GM23338 (cell line): ENCODE measurements around the gene ZNF775. TPM values are rescaled to one million over a fixed set of nuclear protein-coding genes. Genes with fewer than 3 reads are reported as not detected.

Experiments used
- ATAC-seq: fragments of 200-7000 bp; cut with Tn5 transposase; 3 replicates; pipeline ENCODE4 v1.9.1; 2020
- DNase-seq: peaks from one replicate; pipeline ENCODE4 v3.0.0-alpha.2; 2015; ENCODE audit warnings: low spot score
- H2AFZ ChIP-seq: fragments of 200-600 bp; sonication (generic); 2 replicates; pipeline ENCODE4 v1.8.0; 2016; ENCODE audit warnings: antibody characterized with exemption, mild to moderate bottlenecking, moderate library complexity
- H3F3A ChIP-seq: fragments of 200-600 bp; sonication (generic); replicated peaks from 2 replicates; pipeline ENCODE4 v1.8.0; 2017; ENCODE audit warnings: antibody characterized with exemption, mixed run types, low read depth
- H3K27ac ChIP-seq: fragments of 200-600 bp; sonication (generic); 2 replicates; pipeline ENCODE4 v1.6.1; 2016; ENCODE audit warnings: low read depth
- H3K27me3 ChIP-seq: fragments of 200-600 bp; sonication (generic); 2 replicates; pipeline ENCODE4 v1.8.0; 2016; ENCODE audit warnings: mild to moderate bottlenecking, mixed run types, moderate library complexity; ENCODE audit not compliant: insufficient read depth
- H3K36me3 ChIP-seq: fragments of 200-600 bp; sonication (generic); 2 replicates; pipeline ENCODE4 v1.8.0; 2016; ENCODE audit warnings: mild to moderate bottlenecking; ENCODE audit not compliant: insufficient read depth
- H3K4me1 ChIP-seq: fragments of 200-600 bp; sonication (generic); 2 replicates; pipeline ENCODE4 v1.8.0; 2016; ENCODE audit warnings: mild to moderate bottlenecking, moderate library complexity; ENCODE audit not compliant: insufficient read depth
- H3K4me2 ChIP-seq: fragments of 200-600 bp; sonication (generic); 2 replicates; pipeline ENCODE4 v1.7.1; 2017; ENCODE audit warnings: mixed run types
- H3K4me3 ChIP-seq: fragments of 200-600 bp; sonication (generic); 2 replicates; pipeline ENCODE4 v1.6.1; 2016; ENCODE audit warnings: mixed run types
- H3K79me2 ChIP-seq: fragments of 200-600 bp; sonication (generic); replicated peaks from 2 replicates; pipeline ENCODE4 v1.8.0; 2017; ENCODE audit warnings: mild to moderate bottlenecking; ENCODE audit not compliant: insufficient read depth
- H3K9me2 ChIP-seq: fragments of 200-600 bp; sonication (generic); 2 replicates; pipeline ENCODE4 v1.8.0; 2017; ENCODE audit not compliant: insufficient read depth
- H4K20me1 ChIP-seq: fragments of 200-600 bp; sonication (generic); replicated peaks from 2 replicates; pipeline ENCODE4 v1.8.0; 2017; ENCODE audit warnings: mild to moderate bottlenecking; ENCODE audit not compliant: insufficient read depth
- H3K27ac Mint-ChIP-seq: 2 replicates; pipeline ENCODE4 v1.8.0; 2020; ENCODE audit warnings: inconsistent platforms, mild to moderate bottlenecking, moderate library complexity, mixed read lengths
- H3K27me3 Mint-ChIP-seq: 3 replicates; pipeline ENCODE4 v1.8.0; 2022; ENCODE audit warnings: low read depth, mild to moderate bottlenecking, moderate library complexity, mixed read lengths, inconsistent platforms; ENCODE audit not compliant: insufficient read depth, poor library complexity
- H3K36me3 Mint-ChIP-seq: 3 replicates; pipeline ENCODE4 v1.8.0; 2021; ENCODE audit warnings: low read depth, mild to moderate bottlenecking, inconsistent platforms, moderate library complexity, mixed read lengths
- H3K4me1 Mint-ChIP-seq: 3 replicates; pipeline ENCODE4 v1.8.0; 2020; ENCODE audit warnings: mild to moderate bottlenecking, inconsistent platforms, mixed read lengths
- H3K4me3 Mint-ChIP-seq: 3 replicates; pipeline ENCODE4 v1.8.0; 2021; ENCODE audit warnings: moderate library complexity, mild to moderate bottlenecking, inconsistent platforms, mixed read lengths
- H3K9me3 Mint-ChIP-seq: 3 replicates; pipeline ENCODE4 v1.8.0; 2020; ENCODE audit warnings: moderate library complexity, mild to moderate bottlenecking, inconsistent platforms, mixed read lengths
- CREB1 ChIP-seq: fragments of 250-450 bp; sonication (Bioruptor Pico); IDR thresholded peaks from 2 replicates; pipeline ENCODE4 v1.5.0; 2020; ENCODE audit warnings: low read depth, mild to moderate bottlenecking, moderate library complexity
- EZH2 ChIP-seq: fragments of 200-600 bp; sonication (generic); IDR thresholded peaks from one replicate; pipeline ENCODE4 v1.8.0; 2017; ENCODE audit warnings: antibody characterized with exemption, mild to moderate bottlenecking, low read depth; ENCODE audit not compliant: unreplicated experiment
- EZH2phosphoT487 ChIP-seq: fragments of 200-600 bp; sonication (generic); IDR thresholded peaks from one replicate; pipeline ENCODE4 v1.8.1; 2018; ENCODE audit warnings: antibody characterized with exemption; ENCODE audit not compliant: unreplicated experiment
- JUNB ChIP-seq: IDR thresholded peaks from one replicate; pipeline ENCODE4 v1.6.1; 2016; ENCODE audit warnings: antibody characterized with exemption; ENCODE audit not compliant: unreplicated experiment
- POLR2AphosphoS5 ChIP-seq: IDR thresholded peaks from 2 replicates; pipeline ENCODE4 v1.6.1; 2016; ENCODE audit warnings: antibody characterized with exemption, low read depth
- STAT1 ChIP-seq: IDR thresholded peaks from one replicate; pipeline ENCODE4 v1.6.1; 2016; ENCODE audit warnings: antibody characterized with exemption; ENCODE audit not compliant: unreplicated experiment
- ZNF114 ChIP-seq: fragments of 250-450 bp; sonication (Bioruptor Pico); IDR thresholded peaks from 2 replicates; pipeline ENCODE4 v1.5.0; 2020; ENCODE audit warnings: mild to moderate bottlenecking, moderate library complexity
- ZNF331 ChIP-seq: fragments of 250-450 bp; sonication (Bioruptor Pico); IDR thresholded peaks from 2 replicates; pipeline ENCODE4 v1.5.0; 2020; ENCODE audit warnings: low read depth, mild to moderate bottlenecking, moderate library complexity
- polyA plus RNA-seq: library from polyadenylated mRNA; unstranded; fragments of >200 nt; fragmentation: Nextera tagmentation; extraction: Ambion mirVana; gene quantifications from 2 replicates; pipeline ENCODE4 v1.2.1, GENCODE V29; 2016
- total RNA-seq: library from RNA; depleted of rRNA; stranded (reverse); fragments of >200 nt; shearing (Covaris generic); gene quantifications from 2 replicates; pipeline ENCODE4 v1.2.3, GENCODE V29; 2014
- TF ChIP-seq, protein P1 (sequence below): IDR thresholded peaks from one replicate; pipeline ENCODE4 v1.6.1; 2018; ENCODE audit warnings: antibody characterized with exemption; ENCODE audit not compliant: unreplicated experiment
- TF ChIP-seq, protein P2 (sequence below): fragments of 250-450 bp; sonication (Bioruptor Pico); IDR thresholded peaks from 2 replicates; pipeline ENCODE4 v1.5.0; 2020; ENCODE audit warnings: mild to moderate bottlenecking, moderate library complexity
- TF ChIP-seq, protein P3 (sequence below), 2 experiments: fragments of 200-600 bp in 1 of 2; sonication (generic) in 1 of 2; conservative IDR thresholded peaks; 2 replicates each; pipeline versions ENCODE4 v1.5.1 to v1.6.1; 2016 to 2017; ENCODE audit warnings: antibody characterized with exemption in 2 of 2, low read depth in 2 of 2, mild to moderate bottlenecking in 2 of 2, moderate library complexity in 1 of 2
- TF ChIP-seq, protein P4 (sequence below): IDR thresholded peaks from 2 replicates; pipeline ENCODE4 v1.6.1; 2016; ENCODE audit warnings: antibody characterized with exemption

ZNF775 gene
- total and polyA plus RNA-seq, 2 experiments from 2014 or later, result 4.5 to 38.2 TPM

DNA sequence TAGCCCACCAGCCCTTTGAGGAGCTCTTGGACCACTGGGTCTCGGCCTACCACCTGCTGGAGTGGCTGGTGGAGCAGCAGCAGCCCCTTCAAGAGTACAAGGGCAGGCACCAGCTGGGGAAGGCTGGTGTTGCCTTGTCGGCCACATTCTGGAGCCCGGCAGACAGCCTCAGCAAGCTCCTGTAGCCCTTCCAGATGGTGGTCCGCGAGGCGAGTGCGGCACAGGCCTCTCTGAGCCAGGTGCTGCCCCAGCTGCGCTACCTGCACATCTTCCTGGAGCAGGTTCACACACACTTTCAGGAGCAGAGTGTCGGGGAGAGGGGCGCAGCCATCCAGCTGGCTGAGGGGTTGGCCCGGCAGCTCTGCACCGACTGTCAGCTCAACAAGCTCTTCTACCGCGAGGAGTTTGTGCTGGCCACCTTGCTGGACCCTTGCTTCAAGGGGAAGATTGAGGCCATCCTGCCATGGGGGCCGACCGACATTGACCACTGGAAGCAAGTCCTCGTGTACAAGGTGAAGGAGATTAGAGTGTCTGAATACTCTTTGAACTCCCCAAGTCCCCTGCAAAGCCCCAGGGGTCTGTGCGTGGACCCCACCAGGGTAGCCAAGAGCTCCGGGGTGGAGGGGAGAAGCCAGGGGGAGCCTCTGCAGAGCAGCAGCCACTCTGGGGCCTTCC, 48.8 kb upstream of the ZNF775 start:
- H3K9me2 ChIP-seq, result no peaks in the 10 kb centered on the region
- Mint-ChIP-seq H3K27ac (no peak overlapping the region), H3K27me3 (peaks cover 17% of the 10 kb centered on the region), H3K9me3 (no peaks in the 10 kb centered on the region; the same call in 2 of the 3 replicates), H3K36me3 (peaks cover 65% of the 10 kb centered on the region), H3K4me1 (peaks cover 44% of the 10 kb centered on the region), H3K4me3 (no peak overlapping the region)
- no peaks in the 10 kb centered on the region for H3K27me3 ChIP-seq
- peak overlapping the region; percentile 56; the same call in 1 of the 2 replicates for H3K4me2 ChIP-seq
- TF ChIP-seq, protein P1, sequence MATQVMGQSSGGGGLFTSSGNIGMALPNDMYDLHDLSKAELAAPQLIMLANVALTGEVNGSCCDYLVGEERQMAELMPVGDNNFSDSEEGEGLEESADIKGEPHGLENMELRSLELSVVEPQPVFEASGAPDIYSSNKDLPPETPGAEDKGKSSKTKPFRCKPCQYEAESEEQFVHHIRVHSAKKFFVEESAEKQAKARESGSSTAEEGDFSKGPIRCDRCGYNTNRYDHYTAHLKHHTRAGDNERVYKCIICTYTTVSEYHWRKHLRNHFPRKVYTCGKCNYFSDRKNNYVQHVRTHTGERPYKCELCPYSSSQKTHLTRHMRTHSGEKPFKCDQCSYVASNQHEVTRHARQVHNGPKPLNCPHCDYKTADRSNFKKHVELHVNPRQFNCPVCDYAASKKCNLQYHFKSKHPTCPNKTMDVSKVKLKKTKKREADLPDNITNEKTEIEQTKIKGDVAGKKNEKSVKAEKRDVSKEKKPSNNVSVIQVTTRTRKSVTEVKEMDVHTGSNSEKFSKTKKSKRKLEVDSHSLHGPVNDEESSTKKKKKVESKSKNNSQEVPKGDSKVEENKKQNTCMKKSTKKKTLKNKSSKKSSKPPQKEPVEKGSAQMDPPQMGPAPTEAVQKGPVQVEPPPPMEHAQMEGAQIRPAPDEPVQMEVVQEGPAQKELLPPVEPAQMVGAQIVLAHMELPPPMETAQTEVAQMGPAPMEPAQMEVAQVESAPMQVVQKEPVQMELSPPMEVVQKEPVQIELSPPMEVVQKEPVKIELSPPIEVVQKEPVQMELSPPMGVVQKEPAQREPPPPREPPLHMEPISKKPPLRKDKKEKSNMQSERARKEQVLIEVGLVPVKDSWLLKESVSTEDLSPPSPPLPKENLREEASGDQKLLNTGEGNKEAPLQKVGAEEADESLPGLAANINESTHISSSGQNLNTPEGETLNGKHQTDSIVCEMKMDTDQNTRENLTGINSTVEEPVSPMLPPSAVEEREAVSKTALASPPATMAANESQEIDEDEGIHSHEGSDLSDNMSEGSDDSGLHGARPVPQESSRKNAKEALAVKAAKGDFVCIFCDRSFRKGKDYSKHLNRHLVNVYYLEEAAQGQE, result no peak
- TF ChIP-seq, protein P2, sequence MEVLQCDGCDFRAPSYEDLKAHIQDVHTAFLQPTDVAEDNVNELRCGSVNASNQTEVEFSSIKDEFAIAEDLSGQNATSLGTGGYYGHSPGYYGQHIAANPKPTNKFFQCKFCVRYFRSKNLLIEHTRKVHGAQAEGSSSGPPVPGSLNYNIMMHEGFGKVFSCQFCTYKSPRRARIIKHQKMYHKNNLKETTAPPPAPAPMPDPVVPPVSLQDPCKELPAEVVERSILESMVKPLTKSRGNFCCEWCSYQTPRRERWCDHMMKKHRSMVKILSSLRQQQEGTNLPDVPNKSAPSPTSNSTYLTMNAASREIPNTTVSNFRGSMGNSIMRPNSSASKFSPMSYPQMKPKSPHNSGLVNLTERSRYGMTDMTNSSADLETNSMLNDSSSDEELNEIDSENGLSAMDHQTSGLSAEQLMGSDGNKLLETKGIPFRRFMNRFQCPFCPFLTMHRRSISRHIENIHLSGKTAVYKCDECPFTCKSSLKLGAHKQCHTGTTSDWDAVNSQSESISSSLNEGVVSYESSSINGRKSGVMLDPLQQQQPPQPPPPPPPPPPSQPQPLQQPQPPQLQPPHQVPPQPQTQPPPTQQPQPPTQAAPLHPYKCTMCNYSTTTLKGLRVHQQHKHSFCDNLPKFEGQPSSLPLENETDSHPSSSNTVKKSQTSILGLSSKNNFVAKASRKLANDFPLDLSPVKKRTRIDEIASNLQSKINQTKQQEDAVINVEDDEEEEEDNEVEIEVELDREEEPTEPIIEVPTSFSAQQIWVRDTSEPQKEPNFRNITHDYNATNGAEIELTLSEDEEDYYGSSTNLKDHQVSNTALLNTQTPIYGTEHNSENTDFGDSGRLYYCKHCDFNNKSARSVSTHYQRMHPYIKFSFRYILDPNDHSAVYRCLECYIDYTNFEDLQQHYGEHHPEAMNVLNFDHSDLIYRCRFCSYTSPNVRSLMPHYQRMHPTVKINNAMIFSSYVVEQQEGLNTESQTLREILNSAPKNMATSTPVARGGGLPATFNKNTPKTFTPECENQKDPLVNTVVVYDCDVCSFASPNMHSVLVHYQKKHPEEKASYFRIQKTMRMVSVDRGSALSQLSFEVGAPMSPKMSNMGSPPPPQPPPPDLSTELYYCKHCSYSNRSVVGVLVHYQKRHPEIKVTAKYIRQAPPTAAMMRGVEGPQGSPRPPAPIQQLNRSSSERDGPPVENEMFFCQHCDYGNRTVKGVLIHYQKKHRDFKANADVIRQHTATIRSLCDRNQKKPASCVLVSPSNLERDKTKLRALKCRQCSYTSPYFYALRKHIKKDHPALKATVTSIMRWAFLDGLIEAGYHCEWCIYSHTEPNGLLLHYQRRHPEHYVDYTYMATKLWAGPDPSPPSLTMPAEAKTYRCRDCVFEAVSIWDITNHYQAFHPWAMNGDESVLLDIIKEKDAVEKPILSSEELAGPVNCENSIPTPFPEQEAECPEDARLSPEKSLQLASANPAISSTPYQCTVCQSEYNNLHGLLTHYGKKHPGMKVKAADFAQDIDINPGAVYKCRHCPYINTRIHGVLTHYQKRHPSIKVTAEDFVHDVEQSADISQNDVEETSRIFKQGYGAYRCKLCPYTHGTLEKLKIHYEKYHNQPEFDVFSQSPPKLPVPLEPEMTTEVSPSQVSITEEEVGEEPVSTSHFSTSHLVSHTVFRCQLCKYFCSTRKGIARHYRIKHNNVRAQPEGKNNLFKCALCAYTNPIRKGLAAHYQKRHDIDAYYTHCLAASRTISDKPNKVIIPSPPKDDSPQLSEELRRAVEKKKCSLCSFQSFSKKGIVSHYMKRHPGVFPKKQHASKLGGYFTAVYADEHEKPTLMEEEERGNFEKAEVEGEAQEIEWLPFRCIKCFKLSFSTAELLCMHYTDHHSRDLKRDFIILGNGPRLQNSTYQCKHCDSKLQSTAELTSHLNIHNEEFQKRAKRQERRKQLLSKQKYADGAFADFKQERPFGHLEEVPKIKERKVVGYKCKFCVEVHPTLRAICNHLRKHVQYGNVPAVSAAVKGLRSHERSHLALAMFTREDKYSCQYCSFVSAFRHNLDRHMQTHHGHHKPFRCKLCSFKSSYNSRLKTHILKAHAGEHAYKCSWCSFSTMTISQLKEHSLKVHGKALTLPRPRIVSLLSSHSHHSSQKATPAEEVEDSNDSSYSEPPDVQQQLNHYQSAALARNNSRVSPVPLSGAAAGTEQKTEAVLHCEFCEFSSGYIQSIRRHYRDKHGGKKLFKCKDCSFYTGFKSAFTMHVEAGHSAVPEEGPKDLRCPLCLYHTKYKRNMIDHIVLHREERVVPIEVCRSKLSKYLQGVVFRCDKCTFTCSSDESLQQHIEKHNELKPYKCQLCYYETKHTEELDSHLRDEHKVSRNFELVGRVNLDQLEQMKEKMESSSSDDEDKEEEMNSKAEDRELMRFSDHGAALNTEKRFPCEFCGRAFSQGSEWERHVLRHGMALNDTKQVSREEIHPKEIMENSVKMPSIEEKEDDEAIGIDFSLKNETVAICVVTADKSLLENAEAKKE (CRISPR knock-in tag), result no peak
- TF ChIP-seq JUNB (no peak), ZNF331 (CRISPR knock-in tag) (no peak), ZNF114 (CRISPR knock-in tag) (no peak), POLR2AphosphoS5 (no peak), EZH2 (no peak), CREB1 (CRISPR knock-in tag) (no peak), STAT1 (no peak), EZH2phosphoT487 (no peak)
- TF ChIP-seq, protein P3, sequence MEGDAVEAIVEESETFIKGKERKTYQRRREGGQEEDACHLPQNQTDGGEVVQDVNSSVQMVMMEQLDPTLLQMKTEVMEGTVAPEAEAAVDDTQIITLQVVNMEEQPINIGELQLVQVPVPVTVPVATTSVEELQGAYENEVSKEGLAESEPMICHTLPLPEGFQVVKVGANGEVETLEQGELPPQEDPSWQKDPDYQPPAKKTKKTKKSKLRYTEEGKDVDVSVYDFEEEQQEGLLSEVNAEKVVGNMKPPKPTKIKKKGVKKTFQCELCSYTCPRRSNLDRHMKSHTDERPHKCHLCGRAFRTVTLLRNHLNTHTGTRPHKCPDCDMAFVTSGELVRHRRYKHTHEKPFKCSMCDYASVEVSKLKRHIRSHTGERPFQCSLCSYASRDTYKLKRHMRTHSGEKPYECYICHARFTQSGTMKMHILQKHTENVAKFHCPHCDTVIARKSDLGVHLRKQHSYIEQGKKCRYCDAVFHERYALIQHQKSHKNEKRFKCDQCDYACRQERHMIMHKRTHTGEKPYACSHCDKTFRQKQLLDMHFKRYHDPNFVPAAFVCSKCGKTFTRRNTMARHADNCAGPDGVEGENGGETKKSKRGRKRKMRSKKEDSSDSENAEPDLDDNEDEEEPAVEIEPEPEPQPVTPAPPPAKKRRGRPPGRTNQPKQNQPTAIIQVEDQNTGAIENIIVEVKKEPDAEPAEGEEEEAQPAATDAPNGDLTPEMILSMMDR (conservative IDR thresholded peaks at IDR 0.05; ENCODE audit: low read depth in 2 of 2), result no peak
- TF ChIP-seq, protein P4, sequence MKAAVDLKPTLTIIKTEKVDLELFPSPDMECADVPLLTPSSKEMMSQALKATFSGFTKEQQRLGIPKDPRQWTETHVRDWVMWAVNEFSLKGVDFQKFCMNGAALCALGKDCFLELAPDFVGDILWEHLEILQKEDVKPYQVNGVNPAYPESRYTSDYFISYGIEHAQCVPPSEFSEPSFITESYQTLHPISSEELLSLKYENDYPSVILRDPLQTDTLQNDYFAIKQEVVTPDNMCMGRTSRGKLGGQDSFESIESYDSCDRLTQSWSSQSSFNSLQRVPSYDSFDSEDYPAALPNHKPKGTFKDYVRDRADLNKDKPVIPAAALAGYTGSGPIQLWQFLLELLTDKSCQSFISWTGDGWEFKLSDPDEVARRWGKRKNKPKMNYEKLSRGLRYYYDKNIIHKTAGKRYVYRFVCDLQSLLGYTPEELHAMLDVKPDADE, result no peak
- H3K4me1 ChIP-seq, result peaks cover 31% of the 10 kb centered on the region
- no peak overlapping the region for H2AFZ ChIP-seq
- H3K79me2 ChIP-seq, result peaks cover 36% of the 10 kb centered on the region
- H3F3A ChIP-seq, result peaks cover 22% of the 10 kb centered on the region
- DNase-seq, result no peak
- peaks cover 32% of the 10 kb centered on the region for H3K36me3 ChIP-seq
- ATAC-seq, result no peak
- no peaks in the 10 kb centered on the region for H4K20me1 ChIP-seq
- no peak overlapping the region for H3K4me3 ChIP-seq
- H3K27ac ChIP-seq, result peak overlapping the region; percentile 95
